Astrocyte (in vitro differentiated cells and primary cell): ENCODE measurements around the gene FLG2.

Experiments
- CTCF ChIP-seq: IDR thresholded peaks from 2 replicates; pipeline ENCODE4 v1.5.1; 2011; ENCODE audit warnings: low read depth, mild to moderate bottlenecking, inconsistent platforms, low read length, moderate library complexity; ENCODE audit not compliant: insufficient read depth
- EZH2 ChIP-seq: IDR thresholded peaks from 2 replicates; pipeline ENCODE4 v1.6.1; 2012; ENCODE audit warnings: mild to moderate bottlenecking, low read length, inconsistent platforms; ENCODE audit not compliant: insufficient read depth

GRCh38 chr1:152394151-152394550 lies 34.3 kb upstream of the FLG2 start:
- TF ChIP-seq CTCF (no peak), EZH2 (no peak)
